OCI-LY1 (cell line): ENCODE measurements around the gene PYGM.

Experiments
- EZH2 ChIP-seq: fragments of 200-600 bp; sonication (generic), shearing (Covaris generic); IDR thresholded peaks from 2 replicates; pipeline ENCODE4 v1.8.0; 2017; ENCODE audit warnings: borderline replicate concordance, mixed run types, mild to moderate bottlenecking, antibody characterized with exemption, low read length, moderate library complexity, mixed read lengths
- TF ChIP-seq, protein P1 (sequence below): fragments of 200-600 bp; sonication (generic), shearing (Covaris generic); IDR thresholded peaks from 2 replicates; pipeline ENCODE4 v1.5.1; 2017; ENCODE audit warnings: mild to moderate bottlenecking, antibody characterized with exemption, low read length, moderate library complexity, mixed read lengths

DNA sequence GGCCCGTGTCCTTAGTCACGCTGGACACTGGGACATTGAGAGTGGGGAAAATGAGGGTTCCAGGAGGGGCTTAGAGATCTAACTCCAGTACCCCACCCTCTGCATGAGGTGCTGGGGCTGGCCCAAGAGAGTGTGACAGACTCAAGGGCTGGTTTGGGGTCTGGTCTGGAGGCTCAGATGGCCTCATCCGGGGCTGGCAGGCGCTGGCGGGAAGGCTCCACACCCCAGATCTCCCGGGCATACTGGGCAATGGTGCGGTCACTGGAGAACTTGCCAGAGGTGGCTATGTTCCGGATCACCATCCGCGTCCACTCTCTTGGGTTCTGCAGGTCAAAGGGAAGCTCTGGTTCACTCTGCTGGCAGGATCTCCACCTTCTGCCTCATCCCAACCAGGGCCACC, 13.3 kb downstream of the PYGM start:
- TF ChIP-seq, protein P1, sequence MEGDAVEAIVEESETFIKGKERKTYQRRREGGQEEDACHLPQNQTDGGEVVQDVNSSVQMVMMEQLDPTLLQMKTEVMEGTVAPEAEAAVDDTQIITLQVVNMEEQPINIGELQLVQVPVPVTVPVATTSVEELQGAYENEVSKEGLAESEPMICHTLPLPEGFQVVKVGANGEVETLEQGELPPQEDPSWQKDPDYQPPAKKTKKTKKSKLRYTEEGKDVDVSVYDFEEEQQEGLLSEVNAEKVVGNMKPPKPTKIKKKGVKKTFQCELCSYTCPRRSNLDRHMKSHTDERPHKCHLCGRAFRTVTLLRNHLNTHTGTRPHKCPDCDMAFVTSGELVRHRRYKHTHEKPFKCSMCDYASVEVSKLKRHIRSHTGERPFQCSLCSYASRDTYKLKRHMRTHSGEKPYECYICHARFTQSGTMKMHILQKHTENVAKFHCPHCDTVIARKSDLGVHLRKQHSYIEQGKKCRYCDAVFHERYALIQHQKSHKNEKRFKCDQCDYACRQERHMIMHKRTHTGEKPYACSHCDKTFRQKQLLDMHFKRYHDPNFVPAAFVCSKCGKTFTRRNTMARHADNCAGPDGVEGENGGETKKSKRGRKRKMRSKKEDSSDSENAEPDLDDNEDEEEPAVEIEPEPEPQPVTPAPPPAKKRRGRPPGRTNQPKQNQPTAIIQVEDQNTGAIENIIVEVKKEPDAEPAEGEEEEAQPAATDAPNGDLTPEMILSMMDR: no peak
- no peak for TF ChIP-seq EZH2
